ENCODE measurements around the gene PKD1L1.

The PKD1L1 gene

DNA sequence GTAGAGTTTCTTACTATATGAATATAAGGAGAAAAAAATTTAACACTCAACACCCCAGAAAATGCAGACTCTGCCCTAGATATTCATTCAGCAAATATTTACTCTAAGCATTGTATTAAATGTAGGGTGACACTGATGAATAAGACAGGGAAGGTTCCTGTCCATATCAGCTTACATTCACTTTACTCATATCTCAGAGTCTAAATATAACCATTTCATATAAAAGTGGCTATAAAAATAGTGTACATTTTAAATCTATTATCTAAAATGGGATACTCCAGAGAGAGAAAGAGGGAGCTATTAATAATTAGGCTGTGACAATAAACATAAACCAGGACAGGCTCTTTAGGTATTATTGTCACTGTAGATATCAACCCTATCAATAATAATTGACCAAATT lies 104.0 kb downstream of the PKD1L1 start:
- no peak overlapping the region for H3K27ac ChIP-seq
- TF ChIP-seq, protein P1, sequence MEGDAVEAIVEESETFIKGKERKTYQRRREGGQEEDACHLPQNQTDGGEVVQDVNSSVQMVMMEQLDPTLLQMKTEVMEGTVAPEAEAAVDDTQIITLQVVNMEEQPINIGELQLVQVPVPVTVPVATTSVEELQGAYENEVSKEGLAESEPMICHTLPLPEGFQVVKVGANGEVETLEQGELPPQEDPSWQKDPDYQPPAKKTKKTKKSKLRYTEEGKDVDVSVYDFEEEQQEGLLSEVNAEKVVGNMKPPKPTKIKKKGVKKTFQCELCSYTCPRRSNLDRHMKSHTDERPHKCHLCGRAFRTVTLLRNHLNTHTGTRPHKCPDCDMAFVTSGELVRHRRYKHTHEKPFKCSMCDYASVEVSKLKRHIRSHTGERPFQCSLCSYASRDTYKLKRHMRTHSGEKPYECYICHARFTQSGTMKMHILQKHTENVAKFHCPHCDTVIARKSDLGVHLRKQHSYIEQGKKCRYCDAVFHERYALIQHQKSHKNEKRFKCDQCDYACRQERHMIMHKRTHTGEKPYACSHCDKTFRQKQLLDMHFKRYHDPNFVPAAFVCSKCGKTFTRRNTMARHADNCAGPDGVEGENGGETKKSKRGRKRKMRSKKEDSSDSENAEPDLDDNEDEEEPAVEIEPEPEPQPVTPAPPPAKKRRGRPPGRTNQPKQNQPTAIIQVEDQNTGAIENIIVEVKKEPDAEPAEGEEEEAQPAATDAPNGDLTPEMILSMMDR (conservative IDR thresholded peaks at IDR 0.05), result no peak

DNA sequence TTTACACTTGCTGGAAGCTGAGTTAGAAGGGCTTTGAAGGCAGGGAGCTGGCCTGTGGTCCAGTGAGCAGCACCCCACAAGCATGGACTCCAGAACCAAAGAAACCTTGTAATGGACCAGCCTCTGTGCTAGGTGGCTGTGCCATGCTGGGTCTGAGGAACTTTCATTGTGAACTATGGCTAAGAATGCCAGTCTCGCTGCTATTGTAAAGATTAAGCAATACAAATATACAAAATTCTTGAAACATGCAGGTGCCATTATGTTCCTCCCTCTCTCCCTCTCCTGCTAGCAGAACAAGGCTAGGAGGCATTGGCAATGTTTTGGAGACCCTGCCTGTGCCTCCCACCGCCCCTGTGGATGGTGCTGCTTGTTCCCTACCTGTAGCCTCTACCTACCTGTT lies 105.0 kb downstream of the PKD1L1 start:
- no peak overlapping the region for H3K27ac ChIP-seq
- TF ChIP-seq, protein P1 (conservative IDR thresholded peaks at IDR 0.05), result no peak

DNA sequence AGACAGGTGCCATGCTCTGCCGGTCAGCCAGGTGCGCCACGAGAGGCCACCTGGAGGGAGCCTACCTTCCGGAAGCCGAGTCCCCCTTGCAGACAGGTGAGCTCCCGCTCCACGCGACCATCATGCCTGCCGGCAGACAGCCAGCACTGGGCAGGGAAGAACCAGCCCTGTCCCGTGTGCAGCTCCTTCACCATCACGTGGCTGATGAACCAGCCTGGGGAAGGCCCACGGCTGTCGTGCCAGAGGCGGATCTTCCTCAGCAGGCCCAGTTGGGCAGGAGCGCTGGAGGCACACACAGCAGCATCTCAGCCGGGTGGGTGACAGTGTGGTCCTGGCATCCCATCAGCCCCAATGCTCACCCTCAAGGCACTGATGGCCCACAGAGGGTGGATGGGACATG lies 108.9 kb downstream of the PKD1L1 start:
- TF ChIP-seq, protein P1 (conservative IDR thresholded peaks at IDR 0.05), result no peak
- H3K27ac ChIP-seq, result no peak overlapping the region

DNA sequence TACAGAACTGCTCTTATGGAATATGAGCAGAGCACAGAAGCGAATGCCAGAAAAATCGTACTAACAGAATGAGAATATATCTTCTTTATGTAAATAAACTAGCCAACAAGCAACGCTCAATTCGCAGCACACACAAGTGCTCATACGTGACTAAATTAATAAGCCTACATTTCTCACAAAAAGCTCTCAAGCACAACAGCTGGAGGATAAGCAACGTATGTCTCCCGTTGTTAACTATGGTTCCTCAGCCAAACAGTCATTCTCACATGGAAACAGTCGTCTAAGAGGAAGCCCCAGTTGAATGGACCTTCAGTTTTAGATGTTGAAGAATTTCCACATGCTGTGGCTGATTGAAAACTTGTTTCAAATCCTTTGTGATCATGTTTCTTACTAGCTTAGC lies 110.4 kb downstream of the PKD1L1 start:
- no peak overlapping the region for H3K27ac ChIP-seq

DNA sequence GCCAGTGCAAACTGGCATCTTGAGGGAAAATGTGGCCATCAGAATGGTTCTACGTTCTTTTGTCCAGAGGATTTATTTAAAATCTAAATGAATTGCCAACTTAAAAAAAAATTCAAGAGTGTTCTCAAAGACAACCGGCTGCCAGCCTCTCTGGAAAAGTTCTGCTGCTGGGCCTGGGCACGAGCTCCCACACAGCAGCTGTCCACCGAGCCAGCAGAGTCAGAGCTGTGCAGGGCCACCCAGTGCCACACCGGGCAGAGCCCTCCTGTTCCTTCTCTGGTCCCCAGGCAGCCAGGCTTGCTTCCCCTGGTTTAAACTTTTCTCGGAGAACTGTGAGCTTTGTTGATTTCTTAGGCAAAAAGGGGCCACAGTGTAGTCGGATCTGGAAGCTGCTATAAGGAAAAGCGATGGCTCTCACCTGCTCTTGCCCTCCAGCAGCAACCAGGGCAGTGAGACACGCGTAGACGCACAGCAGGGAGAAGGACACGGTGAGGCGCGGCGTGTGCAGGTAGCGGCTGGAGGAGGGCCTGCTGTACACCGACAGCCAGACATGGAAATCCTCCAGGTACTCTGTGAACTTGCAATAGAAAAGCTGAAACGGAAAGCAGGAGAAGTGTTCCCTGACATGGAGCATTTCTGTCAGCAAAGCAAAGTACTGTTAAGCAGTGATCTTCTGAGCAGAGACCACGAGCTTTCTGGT lies 111.6 kb downstream of the PKD1L1 start:
- H3K27ac ChIP-seq, result no peak overlapping the region
- TF ChIP-seq, protein P1 (conservative IDR thresholded peaks at IDR 0.05), result no peak

More for the DNA sequence above, 110.4 kb downstream of the PKD1L1 start:
- TF ChIP-seq, protein P1 (conservative IDR thresholded peaks at IDR 0.05), result no peak

DNA sequence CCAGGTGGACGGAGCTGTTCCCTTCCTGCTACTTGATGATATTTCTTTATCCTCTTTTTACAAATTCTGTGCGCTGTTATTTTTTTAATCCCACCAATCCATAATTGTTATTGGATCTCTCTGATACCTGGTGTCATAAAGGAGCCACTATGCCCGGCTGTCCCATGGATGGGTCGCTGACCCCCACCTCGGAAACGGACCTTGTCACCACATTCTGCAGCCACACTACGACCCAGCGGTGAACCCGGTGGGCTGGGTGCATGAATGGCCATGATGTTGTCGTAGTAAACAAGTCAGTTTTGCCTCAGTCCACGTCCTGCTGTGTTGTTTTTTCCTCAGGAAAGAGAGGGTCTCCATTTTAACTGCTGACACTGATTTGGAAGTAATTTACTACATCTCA lies 112.2 kb downstream of the PKD1L1 start:
- H3K27ac ChIP-seq, result no peak overlapping the region
- TF ChIP-seq, protein P1 (conservative IDR thresholded peaks at IDR 0.05), result no peak

DNA sequence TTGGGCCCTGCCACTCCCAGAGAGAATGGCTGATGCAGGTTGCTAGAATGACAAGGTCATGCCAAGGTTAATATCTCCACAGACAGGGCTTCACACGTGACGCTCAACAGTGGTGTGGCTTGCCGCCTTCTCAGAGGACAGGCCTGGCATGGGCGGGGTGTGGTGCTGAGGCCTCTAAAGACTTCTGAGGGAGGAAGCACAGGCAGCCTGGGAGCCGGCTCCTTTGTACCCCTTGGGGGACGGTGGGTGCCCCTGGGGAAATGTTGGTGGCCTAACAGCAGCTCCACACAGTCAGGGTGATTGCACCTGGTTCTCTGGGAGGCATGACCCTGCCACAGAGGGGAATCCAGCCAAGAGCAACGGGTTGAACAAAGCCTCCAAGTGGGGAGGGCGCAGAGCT lies 115.1 kb downstream of the PKD1L1 start:
- H3K27ac ChIP-seq, result no peak overlapping the region
- TF ChIP-seq, protein P1 (conservative IDR thresholded peaks at IDR 0.05), result no peak

Data from VCaP (cell line).